NB4 (cell line): ENCODE measurements around the gene HOXA13.

Experiments used
- DNase-seq: peaks from one replicate; pipeline ENCODE4 v3.0.0; 2010; ENCODE audit warnings: low read depth
- H3K4me3 ChIP-seq: one replicate; pipeline ENCODE4 v1.5.1; 2011; ENCODE audit warnings: mild to moderate bottlenecking, low read depth, low read length, moderate library complexity
- MAX ChIP-seq: IDR thresholded peaks from 2 replicates; pipeline ENCODE4 v1.6.1; 2011; ENCODE audit warnings: low read depth, low read length
- MYC ChIP-seq: IDR thresholded peaks from 2 replicates; pipeline ENCODE4 v1.6.1; 2011; ENCODE audit warnings: low read depth, low read length
- POLR2A ChIP-seq: IDR thresholded peaks from 2 replicates; pipeline ENCODE4 v1.6.1; 2011; ENCODE audit warnings: mild to moderate bottlenecking; ENCODE audit not compliant: insufficient read length; ENCODE audit errors: extremely low read depth
- TF ChIP-seq, protein P1 (sequence below): IDR thresholded peaks from one replicate; pipeline ENCODE4 v1.5.1; 2012; ENCODE audit warnings: low read depth, low read length

Gene HOXA13

GRCh38 chr7:27167916-27168264 lies 32.0 kb downstream of the HOXA13 start:
- TF ChIP-seq MAX (no peak), MYC (no peak), POLR2A (no peak)
- TF ChIP-seq, protein P1, sequence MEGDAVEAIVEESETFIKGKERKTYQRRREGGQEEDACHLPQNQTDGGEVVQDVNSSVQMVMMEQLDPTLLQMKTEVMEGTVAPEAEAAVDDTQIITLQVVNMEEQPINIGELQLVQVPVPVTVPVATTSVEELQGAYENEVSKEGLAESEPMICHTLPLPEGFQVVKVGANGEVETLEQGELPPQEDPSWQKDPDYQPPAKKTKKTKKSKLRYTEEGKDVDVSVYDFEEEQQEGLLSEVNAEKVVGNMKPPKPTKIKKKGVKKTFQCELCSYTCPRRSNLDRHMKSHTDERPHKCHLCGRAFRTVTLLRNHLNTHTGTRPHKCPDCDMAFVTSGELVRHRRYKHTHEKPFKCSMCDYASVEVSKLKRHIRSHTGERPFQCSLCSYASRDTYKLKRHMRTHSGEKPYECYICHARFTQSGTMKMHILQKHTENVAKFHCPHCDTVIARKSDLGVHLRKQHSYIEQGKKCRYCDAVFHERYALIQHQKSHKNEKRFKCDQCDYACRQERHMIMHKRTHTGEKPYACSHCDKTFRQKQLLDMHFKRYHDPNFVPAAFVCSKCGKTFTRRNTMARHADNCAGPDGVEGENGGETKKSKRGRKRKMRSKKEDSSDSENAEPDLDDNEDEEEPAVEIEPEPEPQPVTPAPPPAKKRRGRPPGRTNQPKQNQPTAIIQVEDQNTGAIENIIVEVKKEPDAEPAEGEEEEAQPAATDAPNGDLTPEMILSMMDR = no peak
- H3K4me3 ChIP-seq = no peak overlapping the region
- DNase-seq = no peak

- H3K4me3 ChIP-seq = no peak overlapping the region
- no peak for TF ChIP-seq MAX
- TF ChIP-seq POLR2A = no peak
- TF ChIP-seq, protein P1 = no peak
- TF ChIP-seq MYC = no peak
- DNase-seq = no peak
These were observed 33.1 kb downstream of the HOXA13 start for GRCh38 chr7:27166531-27167505.

- TF ChIP-seq, protein P1 = no peak
- TF ChIP-seq POLR2A = no peak
- DNase-seq = no peak
- no peak overlapping the region for H3K4me3 ChIP-seq
These were observed 33.8 kb downstream of the HOXA13 start for GRCh38 chr7:27165996-27166530.

GRCh38 chr7:27165089-27165995 lies 34.5 kb downstream of the HOXA13 start, which contains the start of gene HOXA9:
Gene HOXA9 (minus strand): TSS chr7:27165537. CDS start chr7:27165457, 80 bp downstream.
- TF ChIP-seq MYC = no peak
- TF ChIP-seq, protein P1 = no peak
- no peak for DNase-seq
- H3K4me3 ChIP-seq = no peak within 1 kb of the TSS

- no peak overlapping the region for H3K4me3 ChIP-seq
- no peak for TF ChIP-seq MAX
- TF ChIP-seq, protein P1 = no peak
- TF ChIP-seq POLR2A = no peak
- TF ChIP-seq MYC = no peak
- no peak for DNase-seq
These were observed 35.4 kb downstream of the HOXA13 start for GRCh38 chr7:27164367-27165088.
